GM23248 (cell line): ENCODE measurements around the gene IL17RC.

Experiments used
- EZH2 ChIP-seq: fragments of 200-600 bp; sonication (generic); IDR thresholded peaks from 2 replicates; pipeline ENCODE4 v1.6.1; 2018; ENCODE audit warnings: antibody characterized with exemption, mild to moderate bottlenecking; ENCODE audit not compliant: insufficient read depth, poor library complexity, severe bottlenecking
- EZH2phosphoT487 ChIP-seq: fragments of 200-600 bp; sonication (generic); IDR thresholded peaks from 2 replicates; pipeline ENCODE4 v1.6.1; 2018; ENCODE audit warnings: antibody characterized with exemption, moderate library complexity, mild to moderate bottlenecking, low read depth; ENCODE audit not compliant: insufficient read depth

DNA sequence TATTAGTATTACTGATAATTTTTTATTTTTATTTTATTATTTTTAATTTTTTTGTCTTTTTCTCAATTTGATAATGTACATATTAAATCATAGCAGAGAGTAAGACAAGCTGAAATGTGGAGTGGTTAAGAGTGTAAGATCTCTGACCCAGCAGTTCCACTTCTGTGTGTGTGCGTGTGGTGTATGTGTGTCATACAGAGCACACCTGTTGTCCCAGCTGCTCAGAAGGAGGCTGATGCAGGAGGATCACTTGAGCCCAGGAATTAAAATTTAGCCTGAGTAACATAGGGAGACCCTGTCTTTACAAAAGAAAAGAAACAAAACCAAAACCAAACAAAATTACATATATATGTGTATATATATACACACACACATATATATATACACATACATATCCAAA is 35.5 kb upstream of the IL17RC start:
- TF ChIP-seq EZH2 (no peak), EZH2phosphoT487 (no peak)
